OCI-LY7 (cell line): ENCODE data around the gene RBBP4. TPM values are rescaled to one million over a fixed set of nuclear protein-coding genes. Genes with fewer than 3 reads are reported as not detected.

Source experiments
- BruUV-seq: library from RNA; stranded (reverse); fragments of 400-500 nt; replicated peaks from 2 replicates; lab custom pipeline; 2021; lab: Mats Ljungman, UMichigan
- CTCF ChIA-PET: fragments of 300-600 bp; sonication (Branson Sonifier 250); formaldehyde crosslinking; loops from one replicate; lab custom pipeline; 2022; ENCODE audit warnings: antibody characterized with exemption; ENCODE audit not compliant: unreplicated experiment; lab: Charles Lee
- POLR2A ChIA-PET: fragments of 300-600 bp; sonication (Branson Sonifier 250); formaldehyde crosslinking; loops from one replicate; lab custom pipeline; 2022; ENCODE audit warnings: antibody characterized with exemption; lab: Charles Lee
- DNase-seq: peaks from one replicate; pipeline ENCODE4 v3.0.0-alpha.2; 2015; ENCODE audit warnings: low spot score
- H2AFZ ChIP-seq: fragments of 200-600 bp; sonication (generic), shearing (Covaris generic); 2 replicates; pipeline ENCODE4 v1.6.1; 2014; ENCODE audit warnings: mild to moderate bottlenecking, antibody characterized with exemption, low read length, moderate library complexity
- H3K27ac ChIP-seq: fragments of 200-600 bp; sonication (generic); 2 replicates; pipeline ENCODE4 v1.5.1; 2014; ENCODE audit warnings: mixed run types, low read depth, mild to moderate bottlenecking, moderate library complexity, low read length, inconsistent platforms; ENCODE audit not compliant: poor library complexity, severe bottlenecking
- H3K36me3 ChIP-seq: fragments of 200-600 bp; sonication (generic); 2 replicates; pipeline ENCODE4 v1.6.1; 2014; ENCODE audit warnings: mild to moderate bottlenecking, antibody characterized with exemption, low read length, moderate library complexity, mixed read lengths; ENCODE audit not compliant: insufficient read depth
- H3K4me1 ChIP-seq: fragments of 200-600 bp; sonication (generic); 2 replicates; pipeline ENCODE4 v1.5.1; 2014; ENCODE audit warnings: mild to moderate bottlenecking, low read length; ENCODE audit not compliant: insufficient read depth, poor library complexity, severe bottlenecking
- H3K4me2 ChIP-seq: fragments of 200-600 bp; sonication (generic); 2 replicates; pipeline ENCODE4 v1.6.1; 2014; ENCODE audit warnings: mild to moderate bottlenecking, low read length
- H3K4me3 ChIP-seq: fragments of 200-600 bp; sonication (generic); 2 replicates; pipeline ENCODE4 v1.5.1; 2014; ENCODE audit warnings: mild to moderate bottlenecking, low read depth, low read length; ENCODE audit not compliant: poor library complexity, severe bottlenecking
- H3K79me2 ChIP-seq: fragments of 200-600 bp; sonication (generic); 2 replicates; pipeline ENCODE4 v1.6.1; 2016; ENCODE audit warnings: low read depth, mild to moderate bottlenecking, low read length, moderate library complexity, mixed read lengths; ENCODE audit not compliant: insufficient read depth
- H3K9me2 ChIP-seq: fragments of 200-600 bp; sonication (generic); 2 replicates; pipeline ENCODE4 v1.6.1; 2016; ENCODE audit warnings: mild to moderate bottlenecking, low read length, mixed read lengths; ENCODE audit not compliant: insufficient read depth
- H3K9me3 ChIP-seq: fragments of 200-600 bp; sonication (generic); 2 replicates; pipeline ENCODE4 v1.6.1; 2014; ENCODE audit warnings: mild to moderate bottlenecking, mixed run types, low read length, mixed read lengths
- H4K20me1 ChIP-seq: fragments of 200-600 bp; sonication (generic); 2 replicates; pipeline ENCODE4 v1.6.1; 2014; ENCODE audit warnings: mild to moderate bottlenecking, antibody characterized with exemption, low read length, moderate library complexity, mixed read lengths; ENCODE audit not compliant: insufficient read depth
- CTCF ChIP-seq: fragments of 200-600 bp; sonication (generic); conservative IDR thresholded peaks from 2 replicates; pipeline ENCODE4 v1.5.1; 2014; ENCODE audit warnings: mild to moderate bottlenecking, antibody characterized with exemption, low read length, moderate library complexity, mixed read lengths
- EZH2phosphoT487 ChIP-seq: fragments of 200-600 bp; sonication (generic); IDR thresholded peaks from 2 replicates; pipeline ENCODE4 v1.6.1; 2018; ENCODE audit warnings: low read depth, borderline replicate concordance, mild to moderate bottlenecking, mixed run types, antibody characterized with exemption, low read length, moderate library complexity, mixed read lengths
- intact Hi-C: fragments of 100-400 bp; cut with micrococcal nuclease; formaldehyde crosslinking; loops from one replicate; pipeline ENCODE4 v1.10.0; 2022; ENCODE audit not compliant: unreplicated experiment
- total RNA-seq, 2 experiments: library from RNA; depleted of rRNA in 1 of 2; stranded (reverse); fragments of >200 nt in 1 of 2; shearing (Covaris generic) in 1 of 2; gene quantifications; 2 replicates each; pipeline ENCODE4 v1.2.3, GENCODE V29; 2014 to 2022

The RBBP4 gene
- total RNA-seq, 2 experiments from 2014 or later = 353 to 597 TPM

- intact Hi-C loops = no loop called here
- CTCF ChIA-PET = interaction anchor here (0.6 kb wide), 1 partner anchor 34 kb away, joined by 3 read pairs; no protein-coding TSS in a partner anchor
- Histone ChIP-seq H3K36me3 (peaks cover 58% of the 10 kb centered on the region), H3K4me3 (peak overlapping the region; percentile 82), H2AFZ (0 out of 2 replicates have a peak overlapping the region, but pooled peaks have one; percentile 12), H3K9me2 (no peaks in the 10 kb centered on the region), H3K4me1 (peaks cover 56% of the 10 kb centered on the region), H4K20me1 (peaks cover 12% of the 10 kb centered on the region; the same call in 1 of the 2 replicates), H3K79me2 (peaks cover 85% of the 10 kb centered on the region), H3K27ac (peak overlapping the region; percentile 96), H3K9me3 (no peaks in the 10 kb centered on the region), H3K4me2 (peak overlapping the region; percentile 81)
- BruUV-seq = no TSS peak
- TF ChIP-seq EZH2phosphoT487 (no peak), CTCF (no peak)
- POLR2A ChIA-PET = interaction anchor here (0.5 to 1.4 kb wide), 10 partner anchors 12 to 1856 kb away, joined by 3 to 8 read pairs (median 4); no protein-coding TSS in a partner anchor
- peak; percentile 69 for DNase-seq
Measured at GRCh38 chr1:32651461-32652073, 559 bp downstream of the RBBP4 start.

GRCh38 chr1:32652244-32652962 lies 1.4 kb downstream of the RBBP4 start:
- BruUV-seq = no TSS peak
- Histone ChIP-seq H3K4me1 (peaks cover 49% of the 10 kb centered on the region), H2AFZ (no peak overlapping the region)

More at GRCh38 chr1:32652244-32652962, 1.4 kb downstream of the RBBP4 start:
- Histone ChIP-seq H3K4me2 (peak overlapping the region; percentile 81), H3K9me3 (no peaks in the 10 kb centered on the region), H4K20me1 (peaks cover 18% of the 10 kb centered on the region; the same call in 1 of the 2 replicates), H3K4me3 (peak overlapping the region; percentile 82), H3K27ac (peak overlapping the region; percentile 96), H3K79me2 (peaks cover 85% of the 10 kb centered on the region), H3K36me3 (peaks cover 67% of the 10 kb centered on the region), H3K9me2 (no peaks in the 10 kb centered on the region)
- no peak for TF ChIP-seq EZH2phosphoT487
- TF ChIP-seq CTCF = peak; percentile 30
- CTCF ChIA-PET = no interaction called here
- peak; percentile 10 for DNase-seq
- POLR2A ChIA-PET = interaction anchor here (0.5 to 1.5 kb wide), 3 partner anchors 8 to 1855 kb away, joined by 3 to 5 read pairs (median 3); no protein-coding TSS in a partner anchor
- intact Hi-C loops = no loop called here
